Measurements from ENCODE around the gene SNRPA1.

SNRPA1 gene

DNA sequence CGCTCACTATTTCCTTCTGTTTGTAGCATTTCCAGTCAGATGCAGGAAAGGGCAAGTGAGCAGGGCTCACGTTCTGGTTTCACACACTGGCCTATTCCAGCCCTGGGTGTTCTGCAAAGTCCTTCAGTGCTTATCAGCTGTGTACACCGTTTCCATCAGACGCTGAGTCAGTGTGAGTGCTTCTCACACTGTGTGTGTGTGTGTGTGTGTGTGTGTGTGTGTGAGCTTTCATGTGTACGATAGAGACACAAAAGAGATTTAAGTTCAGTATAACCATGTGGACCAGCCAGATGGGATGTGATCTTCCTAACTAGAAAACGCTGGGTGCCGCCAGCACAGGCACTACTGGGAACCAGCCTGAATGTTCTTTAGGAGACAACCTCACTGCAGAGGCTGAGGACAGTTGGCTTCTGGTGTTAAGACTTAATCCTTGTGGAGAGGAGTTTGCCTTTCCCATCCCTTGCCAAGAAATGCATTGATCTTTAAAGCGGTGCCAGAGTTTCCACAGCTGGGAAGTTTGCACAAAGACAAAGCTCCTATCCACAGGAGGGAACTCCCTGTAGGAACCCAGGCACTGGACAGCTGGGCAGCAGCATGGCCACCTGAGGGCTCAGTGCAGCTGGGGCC lies 39.3 kb downstream of the SNRPA1 start:
- DNase-seq = no peak

DNA sequence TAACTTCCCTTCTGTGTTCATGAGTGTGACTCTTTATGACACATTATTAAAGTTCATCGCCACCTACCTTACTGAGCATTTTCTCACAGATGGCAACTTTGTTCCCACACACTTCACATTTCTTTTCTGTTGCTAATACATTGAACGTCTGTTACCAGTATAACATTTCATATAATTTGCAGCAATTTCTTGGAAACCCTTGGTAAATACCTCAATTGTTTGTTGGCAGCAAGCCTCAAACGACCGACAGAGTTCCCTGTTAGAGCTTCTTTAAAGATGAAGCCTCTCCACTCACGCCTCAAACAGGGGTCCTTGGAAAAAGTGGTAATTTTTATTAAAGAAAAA lies 40.0 kb downstream of the SNRPA1 start:
- no peak for DNase-seq

- DNase-seq = no peak
These were observed 40.6 kb downstream of the SNRPA1 start for GRCh38 chr15:101254157-101255050.

DNA sequence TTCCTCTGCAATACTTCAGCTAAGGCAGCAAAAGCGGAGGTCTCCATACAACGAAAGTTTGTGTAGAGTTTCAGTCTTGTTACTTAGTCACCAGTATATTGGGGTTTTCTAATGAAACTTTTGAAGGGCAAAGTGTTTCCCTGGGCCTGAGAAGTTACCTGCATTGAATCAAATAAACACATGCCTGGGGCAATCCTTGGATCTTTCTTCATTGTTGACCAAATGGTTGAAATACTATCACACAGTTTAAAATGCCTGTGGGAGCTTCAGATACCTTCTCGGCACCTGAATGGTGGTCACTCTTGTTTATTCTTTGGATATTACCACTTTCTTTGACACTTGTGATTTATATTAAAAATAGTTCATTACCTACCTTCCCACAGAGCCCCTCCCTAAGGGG lies 42.2 kb downstream of the SNRPA1 start:
- DNase-seq = no peak

DNA sequence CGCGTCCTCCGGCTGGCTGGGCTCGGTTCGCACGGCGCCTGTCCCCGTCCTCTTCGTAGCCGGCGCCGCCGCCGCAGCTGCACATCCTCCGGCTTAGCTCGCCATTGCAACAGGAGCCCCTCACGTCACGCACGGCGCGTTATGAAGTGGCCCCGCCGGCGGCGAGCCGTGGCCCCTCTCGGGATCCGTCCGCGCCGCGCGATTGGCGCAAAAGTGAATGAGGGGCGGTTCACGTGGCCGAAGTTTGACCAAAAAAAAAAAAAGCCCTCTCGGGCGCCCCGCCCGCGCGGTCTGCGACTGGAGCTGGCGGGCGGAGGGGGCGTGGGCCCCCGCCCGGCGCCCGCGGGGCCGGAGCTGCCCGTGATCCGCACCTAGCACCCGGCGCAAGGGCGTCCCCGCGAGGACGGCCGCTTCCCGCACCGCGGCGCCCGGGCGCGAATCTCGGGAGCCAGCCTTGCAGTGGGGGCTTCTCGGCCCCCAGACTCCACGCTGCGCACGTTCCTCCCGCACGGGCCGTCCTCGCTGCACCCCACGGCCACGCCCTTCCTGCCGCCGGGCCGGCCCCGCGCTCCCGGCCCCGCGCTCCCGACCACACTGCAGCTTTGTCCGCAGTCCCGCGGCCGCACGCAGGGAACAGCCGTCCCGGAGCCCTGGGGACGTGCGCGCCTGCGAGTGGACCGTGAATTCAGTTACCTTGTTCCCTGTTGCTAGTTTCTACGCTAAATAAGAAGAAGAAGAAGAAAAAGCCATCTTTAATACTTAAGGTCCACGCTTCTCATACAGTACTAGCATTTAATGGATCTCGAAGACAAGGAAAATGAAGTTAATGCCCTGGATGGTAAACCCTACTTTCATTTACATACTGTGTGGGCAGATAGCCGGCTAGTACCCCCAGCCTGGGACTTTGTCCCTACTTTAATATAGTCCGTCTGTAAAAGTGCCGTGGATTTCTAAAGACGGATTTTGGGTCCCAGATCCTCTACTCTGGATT lies 42.9 kb downstream of the SNRPA1 start, which contains the start of gene CHSY1:
CHSY1 (minus strand) TSS at position 219 of the 991 bp plus-strand sequence. CDS start 592 bp downstream, outside the sequence.
- peak; percentile 80 for DNase-seq

DNA sequence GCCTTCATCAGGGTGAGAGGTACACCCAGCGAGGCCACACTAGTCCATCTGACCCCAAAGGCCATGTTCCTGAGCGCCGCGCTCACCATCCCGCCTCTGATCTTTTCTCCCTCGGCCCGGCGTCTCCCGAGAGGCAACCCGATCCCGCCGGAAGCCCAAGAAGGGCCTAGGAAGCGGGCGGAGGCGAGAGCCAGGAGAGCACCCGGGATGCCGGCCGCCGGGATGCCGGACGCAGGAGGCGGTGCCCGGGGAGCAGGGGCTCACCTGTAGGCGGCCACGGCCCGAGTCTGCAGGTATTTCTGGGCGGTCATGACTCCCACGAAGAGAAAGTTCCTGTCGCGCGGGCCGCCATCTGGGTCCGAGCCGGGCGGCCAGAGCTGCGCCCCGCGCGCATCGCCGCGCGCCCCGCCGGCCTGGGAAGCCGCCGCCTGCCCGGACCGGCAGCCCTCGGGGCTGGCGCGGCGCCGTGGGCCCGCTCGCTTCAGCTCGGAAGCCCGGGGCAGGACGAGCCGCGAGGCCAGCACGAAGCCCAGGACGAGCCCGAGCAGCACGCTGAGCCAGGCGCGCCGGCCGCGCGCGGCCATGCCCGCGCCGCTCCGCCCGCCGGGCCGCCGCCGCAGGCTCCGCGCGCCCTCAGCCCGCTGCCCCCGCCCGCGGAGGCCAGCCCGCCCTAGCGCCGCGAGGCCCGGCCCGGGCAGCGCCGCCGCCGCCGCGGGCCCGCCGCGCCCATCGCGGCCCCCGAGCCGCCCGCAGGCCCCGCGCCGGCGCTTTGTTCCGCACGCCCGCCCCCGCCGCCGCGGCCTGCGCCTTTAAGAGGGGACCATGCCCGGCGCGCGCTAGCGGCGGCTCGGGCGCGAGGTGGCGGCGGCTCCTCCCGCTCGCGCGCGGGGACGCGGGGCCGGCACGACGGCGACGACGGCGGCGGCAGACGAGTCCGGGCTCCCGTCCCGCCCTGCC lies 43.9 kb downstream of the SNRPA1 start:
- peak; percentile 14 for DNase-seq

DNA sequence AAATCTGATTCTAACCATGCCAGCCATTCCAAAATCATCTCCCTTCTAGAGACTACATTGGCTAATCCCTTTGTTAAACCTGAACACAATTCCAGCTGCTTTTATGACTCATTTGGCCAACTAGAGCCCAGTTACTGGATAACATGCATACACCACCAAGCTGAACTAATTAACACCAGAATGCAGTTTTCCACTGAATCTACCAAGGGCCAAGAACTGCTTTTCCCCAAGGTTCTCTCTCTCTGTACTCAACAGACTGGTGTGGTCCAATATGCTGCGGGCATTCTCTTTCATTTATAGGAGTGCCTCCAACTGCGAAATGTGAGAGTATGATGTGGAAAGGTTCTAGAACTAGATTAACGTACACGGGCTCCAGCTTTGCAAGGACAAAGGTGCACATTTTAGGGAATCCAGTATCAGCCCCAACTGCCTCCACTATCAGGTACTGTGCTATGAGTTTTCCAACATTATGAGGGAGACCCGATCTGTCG lies 44.7 kb downstream of the SNRPA1 start:
- no peak for DNase-seq

- DNase-seq = no peak
These were observed 46.8 kb downstream of the SNRPA1 start for GRCh38 chr15:101248274-101248673.

GRCh38 chr15:101246824-101247745 lies 48.0 kb downstream of the SNRPA1 start:
- no peak for DNase-seq

DNA sequence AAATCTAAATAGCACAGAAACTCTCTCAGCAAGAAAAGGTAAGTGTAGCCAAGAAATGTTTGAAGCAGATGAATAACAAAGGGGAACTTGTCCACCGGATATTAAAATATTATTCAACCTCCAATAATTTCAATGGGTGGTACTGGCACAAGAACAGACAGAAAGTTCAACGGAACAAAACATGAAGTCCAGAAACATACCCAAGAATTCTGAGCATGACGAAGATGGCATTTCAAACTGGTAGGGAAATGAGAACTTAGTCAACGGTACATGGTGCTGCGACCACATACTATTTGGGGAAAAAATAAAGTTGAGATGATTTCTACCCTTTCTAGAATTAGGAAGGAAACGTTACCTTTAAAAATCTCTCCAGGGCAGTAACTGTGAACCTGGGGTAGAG lies 48.7 kb downstream of the SNRPA1 start:
- DNase-seq = no peak

GRCh38 chr15:101244889-101245668 lies 50.0 kb downstream of the SNRPA1 start:
- DNase-seq = no peak

DNA sequence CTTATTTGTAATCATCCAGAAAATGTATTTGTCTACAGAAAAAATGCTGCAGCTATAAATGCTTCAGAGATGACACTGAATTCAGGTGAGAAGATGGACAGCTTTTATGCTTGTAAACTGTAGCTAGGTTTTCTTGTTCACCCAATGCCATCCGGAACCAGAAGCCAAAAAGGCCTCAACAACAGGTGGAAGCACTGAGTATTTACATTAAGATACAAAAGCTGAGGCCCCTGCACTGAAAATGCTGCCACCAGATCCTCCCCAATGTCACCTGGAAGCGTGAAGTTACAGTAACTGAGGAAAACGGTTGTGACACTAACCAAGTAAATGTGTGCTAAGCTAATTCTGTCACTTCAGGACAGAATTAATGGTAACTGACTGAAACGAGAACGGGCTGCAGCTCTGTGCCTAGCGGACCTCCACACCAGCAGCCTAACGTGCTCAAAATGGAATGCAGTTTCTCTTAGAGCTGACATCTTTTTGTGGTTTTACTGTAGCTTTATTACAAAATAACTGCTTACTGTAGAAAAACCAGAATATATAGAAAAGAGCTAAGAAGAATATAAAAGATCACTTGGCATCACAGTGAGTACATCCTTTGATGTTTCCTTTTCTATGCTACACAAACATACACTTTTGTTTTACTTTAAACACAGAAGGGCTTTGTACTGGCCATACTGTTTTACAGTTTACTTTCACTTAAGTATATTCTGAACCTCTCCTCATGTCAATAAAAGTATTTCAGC lies 50.8 kb downstream of the SNRPA1 start:
- DNase-seq = no peak

DNA sequence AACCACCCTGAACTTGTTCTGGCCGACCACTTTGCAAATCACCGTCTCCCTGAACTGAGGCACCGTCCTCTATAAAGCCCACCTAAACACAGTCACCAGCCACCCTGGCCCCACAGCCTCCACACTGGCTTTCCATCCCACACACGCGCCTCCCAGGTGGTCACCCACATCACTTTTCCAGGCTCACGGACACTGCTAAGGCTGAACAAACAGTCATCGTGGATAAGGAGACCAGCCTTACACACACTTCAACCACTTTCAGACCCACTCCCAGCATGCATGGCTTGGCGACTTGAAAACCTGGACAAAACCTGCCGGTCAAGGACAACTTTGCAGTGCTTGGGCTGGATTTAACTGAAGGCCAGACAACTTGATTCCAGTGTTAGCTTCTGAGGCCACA lies 51.6 kb downstream of the SNRPA1 start:
- DNase-seq = no peak

- no peak for DNase-seq
These were observed 52.1 kb downstream of the SNRPA1 start for GRCh38 chr15:101242999-101243336.

GRCh38 chr15:101242160-101242998 lies 52.7 kb downstream of the SNRPA1 start:
- DNase-seq = peak; percentile 31

- no peak for DNase-seq
These were observed 54.7 kb downstream of the SNRPA1 start for GRCh38 chr15:101240358-101240757.

DNA sequence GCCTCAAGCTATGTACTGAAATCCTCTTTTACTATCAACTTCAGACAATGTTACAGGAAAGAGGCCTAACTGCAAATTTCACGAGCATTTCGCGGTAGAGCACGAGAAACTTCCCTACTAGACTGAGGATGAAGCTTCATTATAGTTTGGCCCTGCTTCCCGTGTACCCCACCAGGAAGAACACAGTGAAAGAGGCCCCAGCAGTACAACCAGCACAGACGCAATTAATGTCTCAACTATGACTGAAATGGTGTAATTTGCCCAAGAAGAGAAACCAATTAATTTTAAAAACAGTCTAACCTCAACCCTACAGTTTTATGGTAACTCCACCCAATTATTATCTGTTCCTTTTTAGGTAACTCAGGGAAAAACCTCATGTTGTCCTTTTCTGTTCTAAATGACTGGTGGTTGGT lies 55.3 kb downstream of the SNRPA1 start:
- no peak for DNase-seq

GRCh38 chr15:101237251-101237650 lies 57.8 kb downstream of the SNRPA1 start:
- no peak for DNase-seq

Data from activated CD4-positive, alpha-beta T cell treated with anti-CD3 and anti-CD28 coated beads, Interleukin-2, amount 50 U/mL, for 1 hour (primary cell).